Type B pancreatic cell (in vitro differentiated cells): ENCODE results near the gene H19. TPM values are rescaled to one million over a fixed set of nuclear protein-coding genes. Genes with fewer than 3 reads are reported as not detected.
A peak's percentile ranks its signal among the peaks of the same experiment; 100 is the strongest.

Experiments
- DNase-seq: peaks from one replicate; pipeline ENCODE4 v3.0.0; 2021; ENCODE audit warnings: mixed read lengths; ENCODE audit not compliant: unreplicated experiment; ENCODE audit errors: extremely low spot score
- H3K27ac Mint-ChIP-seq: 2 replicates; pipeline ENCODE4 v1.8.0; 2021; ENCODE audit warnings: mild to moderate bottlenecking, mixed read lengths
- H3K27me3 Mint-ChIP-seq: 2 replicates; pipeline ENCODE4 v1.8.0; 2021; ENCODE audit warnings: mixed read lengths
- H3K36me3 Mint-ChIP-seq: 2 replicates; pipeline ENCODE4 v1.8.0; 2021; ENCODE audit warnings: mixed read lengths
- H3K4me1 Mint-ChIP-seq: one replicate; pipeline ENCODE4 v1.8.0; 2021; ENCODE audit warnings: mixed read lengths; ENCODE audit not compliant: unreplicated experiment
- H3K4me3 Mint-ChIP-seq: 2 replicates; pipeline ENCODE4 v1.8.0; 2021; ENCODE audit warnings: mild to moderate bottlenecking, mixed read lengths
- H3K9me3 Mint-ChIP-seq: 2 replicates; pipeline ENCODE4 v1.8.0; 2021; ENCODE audit warnings: mixed read lengths
- total RNA-seq: library from RNA; stranded (reverse); gene quantifications from 2 replicates; pipeline ENCODE4 v1.2.1, GENCODE V29; 2021; ENCODE audit warnings: low replicate concordance
- TF ChIP-seq, protein P1 (sequence below): fragments of 200-600 bp; sonication (generic); conservative IDR thresholded peaks from 2 replicates; pipeline ENCODE4 v1.5.0; 2021; ENCODE audit warnings: antibody characterized with exemption, mild to moderate bottlenecking

Gene H19
- total RNA-seq, 1 donor from 2014 or later, result 12,320 TPM

DNA sequence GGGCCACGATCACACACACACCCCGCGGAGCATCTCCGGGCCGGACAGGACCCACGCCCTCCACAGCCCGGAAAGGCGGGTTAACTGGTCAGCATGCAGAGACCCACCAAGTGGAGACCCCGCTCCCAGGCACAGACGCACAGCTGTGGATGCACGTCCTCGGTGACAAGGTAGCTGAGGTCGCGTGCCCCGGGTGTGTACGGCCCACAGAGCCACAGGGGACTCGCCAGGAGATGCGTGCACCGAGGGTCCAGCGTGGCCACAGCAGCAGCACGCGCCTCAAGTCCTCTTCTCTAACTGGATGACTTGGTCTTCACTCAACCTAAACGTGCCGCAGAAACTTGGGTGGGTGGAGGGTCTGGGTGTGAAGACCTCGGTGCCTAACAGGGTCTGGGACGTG is 5.5 kb downstream of the H19 start:
- no peak for DNase-seq
- Mint-ChIP-seq H3K4me3 (no peak overlapping the region), H3K4me1 (no peaks in the 10 kb centered on the region), H3K36me3 (no peaks in the 10 kb centered on the region), H3K27me3 (no peaks in the 10 kb centered on the region), H3K27ac (no peak overlapping the region), H3K9me3 (no peaks in the 10 kb centered on the region)
- TF ChIP-seq, protein P1, sequence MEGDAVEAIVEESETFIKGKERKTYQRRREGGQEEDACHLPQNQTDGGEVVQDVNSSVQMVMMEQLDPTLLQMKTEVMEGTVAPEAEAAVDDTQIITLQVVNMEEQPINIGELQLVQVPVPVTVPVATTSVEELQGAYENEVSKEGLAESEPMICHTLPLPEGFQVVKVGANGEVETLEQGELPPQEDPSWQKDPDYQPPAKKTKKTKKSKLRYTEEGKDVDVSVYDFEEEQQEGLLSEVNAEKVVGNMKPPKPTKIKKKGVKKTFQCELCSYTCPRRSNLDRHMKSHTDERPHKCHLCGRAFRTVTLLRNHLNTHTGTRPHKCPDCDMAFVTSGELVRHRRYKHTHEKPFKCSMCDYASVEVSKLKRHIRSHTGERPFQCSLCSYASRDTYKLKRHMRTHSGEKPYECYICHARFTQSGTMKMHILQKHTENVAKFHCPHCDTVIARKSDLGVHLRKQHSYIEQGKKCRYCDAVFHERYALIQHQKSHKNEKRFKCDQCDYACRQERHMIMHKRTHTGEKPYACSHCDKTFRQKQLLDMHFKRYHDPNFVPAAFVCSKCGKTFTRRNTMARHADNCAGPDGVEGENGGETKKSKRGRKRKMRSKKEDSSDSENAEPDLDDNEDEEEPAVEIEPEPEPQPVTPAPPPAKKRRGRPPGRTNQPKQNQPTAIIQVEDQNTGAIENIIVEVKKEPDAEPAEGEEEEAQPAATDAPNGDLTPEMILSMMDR, result no peak

DNA sequence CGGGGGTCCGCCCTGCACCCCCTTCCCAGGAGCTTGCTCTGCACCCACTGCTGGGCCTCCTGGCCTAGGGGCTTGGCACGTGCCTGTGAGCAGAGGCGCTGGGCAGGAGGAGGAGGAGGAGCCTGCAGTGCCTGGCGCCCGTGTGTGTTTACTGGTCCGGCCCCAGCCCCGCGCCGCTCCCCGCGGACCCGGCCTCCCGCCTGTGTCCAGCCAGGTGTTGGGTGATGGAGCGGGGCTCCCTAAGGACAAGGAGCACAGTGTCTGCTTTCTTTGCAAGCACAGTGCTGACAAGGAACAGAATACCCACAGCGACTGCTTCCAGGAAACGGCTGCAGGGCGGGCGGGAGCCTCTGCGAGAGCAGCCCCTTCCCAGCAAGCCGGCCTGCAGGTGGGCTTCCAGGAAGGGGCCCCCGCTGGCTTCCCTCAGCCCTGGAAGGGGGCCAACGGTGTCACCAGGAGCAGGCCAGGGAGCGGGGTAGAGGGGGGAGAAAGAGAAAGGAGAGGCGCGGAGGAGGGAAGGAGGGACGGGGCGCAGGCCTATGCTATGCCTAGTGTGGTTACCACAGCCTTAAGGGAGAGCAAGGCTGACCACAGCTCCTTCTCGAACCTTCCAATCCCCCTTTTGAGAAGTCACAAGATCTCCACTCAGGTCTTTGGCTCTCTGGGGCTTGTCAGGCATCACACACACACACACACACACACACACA is 6.6 kb downstream of the H19 start:
- Mint-ChIP-seq H3K27ac (no peak overlapping the region), H3K27me3 (no peaks in the 10 kb centered on the region), H3K9me3 (no peaks in the 10 kb centered on the region), H3K4me1 (no peaks in the 10 kb centered on the region), H3K4me3 (no peak overlapping the region), H3K36me3 (no peaks in the 10 kb centered on the region)
- TF ChIP-seq, protein P1, result no peak
- DNase-seq, result no peak

DNA sequence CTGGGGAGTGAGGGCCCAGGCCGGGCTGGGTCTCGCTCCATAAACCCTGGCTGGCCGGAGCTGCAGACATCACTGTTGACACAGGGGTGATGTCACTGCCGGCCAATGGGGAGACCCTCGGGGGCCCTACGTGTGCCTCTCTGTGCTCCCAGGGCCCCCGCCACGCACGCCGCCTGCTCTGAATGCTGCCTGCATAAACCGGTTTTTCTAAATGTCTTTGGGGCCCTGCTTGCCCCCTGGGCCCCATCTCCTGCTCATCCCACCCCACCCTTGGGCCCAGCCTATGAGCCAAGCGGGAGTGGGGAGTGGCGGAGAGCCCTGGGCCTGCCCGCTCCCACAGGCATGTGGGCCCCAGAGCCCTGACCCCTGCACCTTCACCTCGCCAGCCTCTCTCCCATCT is 7.7 kb downstream of the H19 start:
- no peaks in the 10 kb centered on the region for H3K36me3 Mint-ChIP-seq
- H3K27me3 Mint-ChIP-seq, result no peaks in the 10 kb centered on the region
- no peaks in the 10 kb centered on the region for H3K4me1 Mint-ChIP-seq
- no peaks in the 10 kb centered on the region for H3K9me3 Mint-ChIP-seq
- DNase-seq, result no peak
- H3K27ac Mint-ChIP-seq, result no peak overlapping the region
- no peak overlapping the region for H3K4me3 Mint-ChIP-seq
- TF ChIP-seq, protein P1, result no peak

DNA sequence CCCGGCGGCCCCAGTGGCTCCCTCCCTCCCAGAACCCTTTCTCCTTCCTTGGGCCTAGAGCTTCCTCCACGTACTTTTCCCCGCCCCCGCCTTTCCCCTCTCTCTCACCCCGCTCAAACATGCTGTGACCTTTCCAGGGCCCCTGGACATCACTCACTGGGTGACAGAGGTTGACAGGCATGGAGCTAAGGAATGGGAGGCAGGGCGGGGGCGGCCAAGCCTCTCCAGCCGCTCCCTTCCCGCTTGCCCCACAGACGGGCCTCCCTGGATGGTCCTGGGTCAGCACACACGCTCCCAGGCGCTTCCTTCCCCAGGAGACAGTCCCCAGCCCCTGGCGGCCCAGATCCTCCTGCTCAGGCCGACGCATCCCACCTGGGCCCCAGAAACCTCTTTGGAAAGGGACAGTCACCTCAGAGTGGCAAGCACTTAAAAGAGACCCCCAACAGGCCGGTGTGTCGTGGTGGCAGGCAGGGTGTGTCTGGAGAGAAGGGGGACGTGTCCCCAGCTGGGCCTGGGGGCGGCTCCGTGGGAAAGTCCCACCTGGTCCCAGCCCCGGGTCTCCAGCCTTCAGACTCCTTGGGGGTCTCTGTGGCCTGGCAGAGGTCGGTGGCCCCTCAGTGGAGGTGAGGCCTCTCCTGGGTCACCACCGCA is 8.8 kb downstream of the H19 start:
- H3K9me3 Mint-ChIP-seq, result no peaks in the 10 kb centered on the region
- H3K4me3 Mint-ChIP-seq, result no peak overlapping the region
- H3K36me3 Mint-ChIP-seq, result no peaks in the 10 kb centered on the region
- peak; percentile 27 for DNase-seq
- H3K4me1 Mint-ChIP-seq, result no peaks in the 10 kb centered on the region
- TF ChIP-seq, protein P1, result no peak
- no peak overlapping the region for H3K27ac Mint-ChIP-seq
- H3K27me3 Mint-ChIP-seq, result no peaks in the 10 kb centered on the region

DNA sequence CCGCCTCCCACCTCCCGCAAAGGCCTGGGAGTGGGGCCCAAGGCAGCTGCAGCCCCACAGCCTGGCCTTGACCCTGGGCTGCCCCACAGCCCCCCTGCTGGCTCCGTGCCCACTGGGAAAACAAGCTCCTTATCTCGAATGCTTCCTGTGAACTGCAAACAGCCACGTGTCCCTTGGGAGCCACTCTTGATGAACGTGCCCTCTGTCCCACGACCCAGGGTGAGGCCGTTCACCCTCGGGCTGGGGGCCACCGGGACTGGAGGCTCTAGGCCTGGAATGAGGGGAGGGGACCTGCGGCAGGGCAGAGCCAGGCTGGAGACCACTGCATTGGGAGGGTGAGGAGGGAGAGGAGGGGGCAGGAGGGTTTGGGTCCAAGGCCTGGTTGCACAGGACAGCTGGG is 9.5 kb downstream of the H19 start:
- H3K4me3 Mint-ChIP-seq, result no peak overlapping the region
- TF ChIP-seq, protein P1, result no peak
- no peak for DNase-seq
- no peaks in the 10 kb centered on the region for H3K4me1 Mint-ChIP-seq
- H3K36me3 Mint-ChIP-seq, result no peaks in the 10 kb centered on the region
- no peaks in the 10 kb centered on the region for H3K9me3 Mint-ChIP-seq
- no peaks in the 10 kb centered on the region for H3K27me3 Mint-ChIP-seq
- no peak overlapping the region for H3K27ac Mint-ChIP-seq
